Panc1 (cell line): ENCODE data around the gene SMIM13.

Experiments used
- CTCF ChIP-seq: fragments of 450-650 bp; IDR thresholded peaks from 2 replicates; pipeline ENCODE4 v1.5.1; 2017; ENCODE audit warnings: mild to moderate bottlenecking
- POLR2AphosphoS5 ChIP-seq: IDR thresholded peaks from 2 replicates; pipeline ENCODE4 v1.6.1; 2012; ENCODE audit warnings: mild to moderate bottlenecking, low read depth, low read length, moderate library complexity
- REST ChIP-seq, 2 experiments: IDR thresholded peaks; 2 replicates each; pipeline ENCODE4 v1.6.1; 2011 to 2012; ENCODE audit warnings: low read depth in 2 of 2, control low read depth in 1 of 2, low read length in 1 of 2, mild to moderate bottlenecking in 1 of 2, moderate library complexity in 1 of 2; ENCODE audit not compliant: insufficient read depth in 1 of 2
- SIN3A ChIP-seq: IDR thresholded peaks from 2 replicates; pipeline ENCODE4 v1.6.1; 2012; ENCODE audit warnings: low read depth, mild to moderate bottlenecking, low read length, moderate library complexity, borderline replicate concordance; ENCODE audit not compliant: insufficient read depth
- TCF7L2 ChIP-seq: IDR thresholded peaks from 2 replicates; pipeline ENCODE4 v1.6.1; 2011; ENCODE audit warnings: mild to moderate bottlenecking, low read depth, low read length, inconsistent platforms

GRCh38 chr6:11179088-11179418, 85.4 kb downstream of the SMIM13 start:
- TF ChIP-seq CTCF = no peak
- TF ChIP-seq POLR2AphosphoS5 = no peak
- no peak for TF ChIP-seq SIN3A
- no peak for TF ChIP-seq TCF7L2
- TF ChIP-seq REST (IDR thresholded peaks at IDR 0.05; ENCODE audit: insufficient read depth in 1 of 2, low read depth in 2 of 2, low read length in 1 of 2) = no peak
